H9 (cell line): ENCODE data around the gene IQCF6. TPM values are rescaled to one million over a fixed set of nuclear protein-coding genes. Genes with fewer than 3 reads are reported as not detected.

Experiments
- DNase-seq: peaks from one replicate; pipeline ENCODE4 v3.0.0-alpha.2; 2017
- H2AFZ ChIP-seq: one replicate; pipeline ENCODE4 v1.6.1; 2013; ENCODE audit warnings: mild to moderate bottlenecking, low read length, control low read depth, moderate library complexity
- H2AK5ac ChIP-seq: 2 replicates; pipeline ENCODE4 v1.6.1; 2013; ENCODE audit warnings: low read length, control low read depth, mixed read lengths; ENCODE audit not compliant: insufficient read length
- H2BK120ac ChIP-seq: one replicate; pipeline ENCODE4 v1.6.1; 2013; ENCODE audit warnings: low read depth, mild to moderate bottlenecking, low read length, control low read depth, inconsistent platforms; ENCODE audit not compliant: poor library complexity, severe bottlenecking
- H2BK12ac ChIP-seq: 2 replicates; pipeline ENCODE4 v1.6.1; 2013; ENCODE audit warnings: low read length, control low read depth, mixed read lengths, low read depth; ENCODE audit not compliant: insufficient read length
- H2BK15ac ChIP-seq: 2 replicates; pipeline ENCODE4 v1.6.1; 2013; ENCODE audit warnings: low read depth, low read length, control low read depth
- H2BK20ac ChIP-seq: one replicate; pipeline ENCODE4 v1.6.1; 2013; ENCODE audit warnings: low read depth, mild to moderate bottlenecking, low read length, control low read depth, inconsistent platforms; ENCODE audit not compliant: poor library complexity, severe bottlenecking
- H2BK5ac ChIP-seq: 2 replicates; pipeline ENCODE4 v1.6.1; 2013; ENCODE audit warnings: low read length, control low read depth, mixed read lengths; ENCODE audit not compliant: insufficient read length
- H3K14ac ChIP-seq: 2 replicates; pipeline ENCODE4 v1.6.1; 2013; ENCODE audit warnings: low read length, control low read depth; ENCODE audit not compliant: insufficient read depth
- H3K18ac ChIP-seq: 2 replicates; pipeline ENCODE4 v1.6.1; 2013; ENCODE audit warnings: low read depth, mild to moderate bottlenecking, mixed read lengths, low read length, control low read depth; ENCODE audit not compliant: insufficient read length
- H3K23ac ChIP-seq: 2 replicates; pipeline ENCODE4 v1.6.1; 2013; ENCODE audit warnings: low read length, control low read depth, mixed read lengths, low read depth; ENCODE audit not compliant: insufficient read length
- H3K23me2 ChIP-seq: 2 replicates; pipeline ENCODE4 v1.6.1; 2013; ENCODE audit warnings: low read depth, mild to moderate bottlenecking, mixed read lengths, low read length, control low read depth; ENCODE audit not compliant: insufficient read length, poor library complexity, severe bottlenecking
- H3K27ac ChIP-seq: 2 replicates; pipeline ENCODE4 v1.5.1; 2013; ENCODE audit warnings: low read length, control low read depth, mixed read lengths, low read depth; ENCODE audit not compliant: insufficient read length
- H3K27me3 ChIP-seq: 2 replicates; pipeline ENCODE4 v1.6.1; 2013; ENCODE audit warnings: low read length, control low read depth, inconsistent platforms; ENCODE audit not compliant: insufficient read depth
- H3K4ac ChIP-seq: 2 replicates; pipeline ENCODE4 v1.6.1; 2013; ENCODE audit warnings: low read depth, mild to moderate bottlenecking, control low read depth, inconsistent platforms, low read length, moderate library complexity
- H3K4me1 ChIP-seq: 2 replicates; pipeline ENCODE4 v1.6.1; 2013; ENCODE audit warnings: low read length, control low read depth, inconsistent platforms; ENCODE audit not compliant: insufficient read depth
- H3K4me2 ChIP-seq: 2 replicates; pipeline ENCODE4 v1.6.1; 2013; ENCODE audit warnings: low read length, control low read depth, mixed read lengths; ENCODE audit not compliant: insufficient read length, insufficient read depth
- H3K56ac ChIP-seq: 2 replicates; pipeline ENCODE4 v1.6.1; 2013; ENCODE audit warnings: low read depth, mild to moderate bottlenecking, mixed read lengths, low read length, control low read depth; ENCODE audit not compliant: insufficient read length
- H3K79me1 ChIP-seq: 2 replicates; pipeline ENCODE4 v1.6.1; 2013; ENCODE audit warnings: low read depth, mild to moderate bottlenecking, moderate library complexity, low read length, control low read depth, inconsistent platforms; ENCODE audit not compliant: insufficient read depth, poor library complexity, severe bottlenecking
- H3K79me2 ChIP-seq: 2 replicates; pipeline ENCODE4 v1.6.1; 2013; ENCODE audit warnings: low read length, control low read depth, inconsistent platforms; ENCODE audit not compliant: insufficient read depth
- H3K9ac ChIP-seq: 2 replicates; pipeline ENCODE4 v1.6.1; 2013; ENCODE audit warnings: low read length, control low read depth, mixed read lengths; ENCODE audit not compliant: insufficient read length; ENCODE audit errors: extremely low read depth
- H3K9me3 ChIP-seq: one replicate; pipeline ENCODE4 v1.6.1; 2013; ENCODE audit warnings: low read depth, low read length, inconsistent platforms; ENCODE audit not compliant: control insufficient read depth
- H3T11ph ChIP-seq: one replicate; pipeline ENCODE4 v1.6.1; 2013; ENCODE audit warnings: mild to moderate bottlenecking, low read length, control low read depth, inconsistent platforms
- H4K20me1 ChIP-seq: one replicate; pipeline ENCODE4 v1.6.1; 2013; ENCODE audit not compliant: control insufficient read depth, insufficient read length, insufficient read depth
- H4K5ac ChIP-seq: 2 replicates; pipeline ENCODE4 v1.6.1; 2013; ENCODE audit warnings: low read depth, mild to moderate bottlenecking, mixed read lengths, low read length, control low read depth; ENCODE audit not compliant: insufficient read length
- H4K8ac ChIP-seq: replicated peaks from 2 replicates; pipeline ENCODE4 v1.6.1; 2013; ENCODE audit warnings: low read length, control low read depth, mixed read lengths, low read depth; ENCODE audit not compliant: insufficient read length
- H4K91ac ChIP-seq: 2 replicates; pipeline ENCODE4 v1.6.1; 2013; ENCODE audit warnings: low read depth, mild to moderate bottlenecking, moderate library complexity, mixed read lengths, low read length, control low read depth; ENCODE audit not compliant: insufficient read length
- H3K27ac Mint-ChIP-seq, 3 experiments: 2 replicates in 2 of 3; 3 replicates in 1 of 3; pipeline ENCODE4 v1.8.0; 2020 to 2021; ENCODE audit warnings: mixed read lengths in 3 of 3, mild to moderate bottlenecking in 1 of 3, moderate library complexity in 1 of 3
- H3K27me3 Mint-ChIP-seq: 2 replicates; pipeline ENCODE4 v1.8.0; 2021; ENCODE audit warnings: low read depth, mild to moderate bottlenecking, moderate library complexity, mixed read lengths
- H3K36me3 Mint-ChIP-seq, 3 experiments: 2 replicates in 2 of 3; 3 replicates in 1 of 3; pipeline ENCODE4 v1.8.0; 2020 to 2021; ENCODE audit warnings: low read depth in 3 of 3, mixed read lengths in 3 of 3; ENCODE audit not compliant: insufficient read depth in 1 of 3
- H3K4me1 Mint-ChIP-seq, 2 experiments: 2 replicates each; pipeline ENCODE4 v1.8.0; 2020; ENCODE audit warnings: mixed read lengths in 2 of 2
- H3K4me3 Mint-ChIP-seq, 2 experiments: 2 replicates in 1 of 2; 3 replicates in 1 of 2; pipeline ENCODE4 v1.8.0; 2020 to 2021; ENCODE audit warnings: mild to moderate bottlenecking in 2 of 2, mixed read lengths in 2 of 2, moderate library complexity in 1 of 2
- H3K9me3 Mint-ChIP-seq, 2 experiments: 2 replicates in 1 of 2; 3 replicates in 1 of 2; pipeline ENCODE4 v1.8.0; 2020; ENCODE audit warnings: mild to moderate bottlenecking in 2 of 2, mixed read lengths in 2 of 2, moderate library complexity in 1 of 2
- CTCF ChIP-seq: fragments of 200-600 bp; sonication (generic); conservative IDR thresholded peaks from 3 replicates; pipeline ENCODE4 v1.8.0; 2021; ENCODE audit warnings: antibody characterized with exemption, mild to moderate bottlenecking
- WGBS: extraction: QIAGEN DNeasy Blood & Tissue Kit; methylation state at CpG from one replicate; pipeline ENCODE4 v1.1.7; 2013; ENCODE audit warnings: missing lambda C conversion rate, low lambda C conversion rate, mixed read lengths; ENCODE audit not compliant: insufficient read length; ENCODE audit errors: extremely low coverage; 5-methylcytosine and 5-hydroxymethylcytosine counted together
- total RNA-seq: library from RNA; stranded (reverse); gene quantifications from 2 replicates; pipeline ENCODE4 v1.2.1, GENCODE V29; 2021

The IQCF6 gene
- total RNA-seq, 1 experiment from 2014 or later: not detected

- Histone ChIP-seq H3K4me2 (no peak overlapping the region), H3K79me2 (no peaks in the 10 kb centered on the region), H2AFZ (no peak overlapping the region), H3K56ac (no peak overlapping the region), H3K18ac (no peak overlapping the region), H4K20me1 (no peaks in the 10 kb centered on the region), H4K8ac (no peak overlapping the region), H3K27me3 (no peaks in the 10 kb centered on the region), H4K5ac (no peak overlapping the region), H2BK15ac (no peak overlapping the region), H2BK5ac (no peak overlapping the region), H3K27ac (no peak overlapping the region), H3K4ac (no peak overlapping the region), H3T11ph (no peak overlapping the region), H3K9ac (no peak overlapping the region), H3K79me1 (no peaks in the 10 kb centered on the region), H2BK20ac (no peak overlapping the region), H4K91ac (no peak overlapping the region), H3K23me2 (no peaks in the 10 kb centered on the region), H3K14ac (no peak overlapping the region), H2BK120ac (no peak overlapping the region), H2AK5ac (no peak overlapping the region), H3K4me1 (no peaks in the 10 kb centered on the region; the same call in none of the 2 replicates), H2BK12ac (no peak overlapping the region), H3K23ac (no peak overlapping the region), H3K9me3 (no peaks in the 10 kb centered on the region)
- no peak for DNase-seq
- peaks cover 0 to 4% (median 0%) of the 10 kb centered on the region in 3 experiments; a peak in 1 of 7 replicates for H3K36me3 Mint-ChIP-seq
- H3K9me3 Mint-ChIP-seq: peaks cover 0 to 2% of the 10 kb centered on the region in 2 experiments; a peak in 2 of 5 replicates
- H3K4me1 Mint-ChIP-seq: peaks cover 5 to 7% of the 10 kb centered on the region in 2 experiments
- H3K27me3 Mint-ChIP-seq: no peaks in the 10 kb centered on the region; the same call in 1 of the 2 replicates
- no peak for TF ChIP-seq CTCF
- H3K27ac Mint-ChIP-seq: no peak overlapping the region; a peak in 1 of 7 replicates
- no peak overlapping the region for H3K4me3 Mint-ChIP-seq
- WGBS: no CpG with 5 or more reads among the region's 17 CpGs
Measured at GRCh38 chr3:51778554-51778953, 483 bp downstream of the IQCF6 start.
